Stimulated activated CD4-positive, alpha-beta T cell treated with anti-CD3 and anti-CD28 coated beads, Interleukin-2, amount 100 ng/mL, for 48 hours (primary cell): ENCODE results near the gene ATP6V1G3.
"Not testable (repeated sequence)": the region's sequence is repeated elsewhere in the genome, so short reads cannot be mapped to it uniquely, and the experiment has no call there.

Experiments used
- DNase-seq, 2 donors: peaks; one replicate each; pipeline ENCODE4 v3.0.0-alpha.2; 2020

The ATP6V1G3 gene

DNA sequence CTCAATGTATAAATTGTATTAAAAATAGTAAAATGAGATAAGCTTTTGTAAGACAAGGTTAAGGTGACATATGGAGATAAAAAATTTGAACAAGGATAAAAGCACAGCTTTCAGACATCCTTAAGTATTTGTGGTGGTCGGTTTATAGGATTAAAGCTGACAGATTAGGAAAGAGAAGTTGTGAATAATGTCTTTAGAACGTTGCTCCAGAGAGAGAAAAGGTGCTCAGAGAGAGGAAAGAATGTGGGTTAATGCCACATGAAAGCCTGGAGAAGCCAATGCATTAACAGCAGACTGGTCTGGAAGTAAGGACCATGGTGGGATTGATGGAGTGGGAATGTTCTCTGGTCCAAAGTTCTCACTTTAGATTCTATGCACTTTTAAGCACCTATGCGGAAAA is 44.8 kb downstream of the ATP6V1G3 start:
- DNase-seq = no peak

DNA sequence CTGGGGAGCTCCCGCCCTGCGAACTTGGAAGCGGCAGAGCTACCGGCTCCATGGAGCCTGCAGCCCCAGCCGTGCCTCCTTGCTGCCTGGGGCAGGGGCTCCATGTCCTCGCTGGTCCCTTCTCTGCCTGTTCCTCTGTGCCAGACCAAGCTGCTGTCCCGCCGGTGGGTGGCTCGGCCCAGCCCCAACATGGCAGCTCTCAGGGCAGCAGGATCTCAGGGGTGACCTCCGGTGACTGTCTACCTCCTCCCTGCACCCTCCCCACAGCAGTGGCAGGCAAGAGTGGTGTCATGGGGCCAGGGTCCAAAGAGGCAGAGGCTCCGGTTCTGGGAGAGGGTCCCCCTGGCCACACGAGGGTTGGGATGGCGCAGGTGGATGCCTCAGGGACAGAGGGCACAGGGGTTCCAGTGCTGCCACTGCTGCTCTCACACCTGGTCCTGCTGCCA is 45.8 kb downstream of the ATP6V1G3 start:
- DNase-seq = no peak

DNA sequence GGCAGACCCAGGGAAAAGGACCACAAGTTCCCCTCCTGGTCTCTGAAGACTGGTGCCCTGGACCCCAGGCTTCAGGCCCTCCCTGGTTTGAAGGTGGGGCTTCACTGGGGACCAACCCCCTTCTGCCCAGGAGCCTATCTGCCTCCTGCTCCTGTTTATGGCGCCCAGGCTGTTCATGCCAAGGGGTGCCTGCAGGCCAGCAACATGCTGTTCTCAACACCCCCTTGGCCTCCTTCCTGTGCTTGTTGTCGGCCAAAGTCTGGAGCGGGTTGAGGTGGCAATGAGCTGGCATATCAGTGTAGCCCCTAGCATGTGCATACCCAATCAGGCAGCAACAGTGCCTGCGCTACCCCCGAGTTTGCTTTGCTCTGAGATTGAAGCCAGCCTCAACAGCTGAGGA is 46.3 kb downstream of the ATP6V1G3 start:
- no peak for DNase-seq

DNA sequence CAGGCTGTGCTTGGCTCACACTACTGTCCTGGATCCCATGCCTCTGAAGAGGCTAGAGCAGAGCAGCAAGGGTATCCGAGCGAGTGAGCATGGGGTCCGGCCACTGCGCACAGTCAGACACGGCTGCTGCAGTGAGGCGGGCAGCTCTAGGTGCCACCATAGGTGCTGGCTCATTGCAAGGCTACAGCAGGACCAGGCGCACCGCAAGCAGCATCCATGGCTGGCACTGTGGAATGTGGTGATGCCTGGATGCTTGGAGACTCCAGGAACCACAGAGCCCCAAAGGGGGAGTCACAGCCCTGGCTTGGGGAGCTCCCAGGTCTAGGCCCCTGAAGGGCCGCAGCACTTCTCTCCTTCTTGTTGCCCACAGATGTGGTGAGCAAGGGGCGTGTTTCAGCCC is 47.2 kb downstream of the ATP6V1G3 start:
- DNase-seq = no peak

DNA sequence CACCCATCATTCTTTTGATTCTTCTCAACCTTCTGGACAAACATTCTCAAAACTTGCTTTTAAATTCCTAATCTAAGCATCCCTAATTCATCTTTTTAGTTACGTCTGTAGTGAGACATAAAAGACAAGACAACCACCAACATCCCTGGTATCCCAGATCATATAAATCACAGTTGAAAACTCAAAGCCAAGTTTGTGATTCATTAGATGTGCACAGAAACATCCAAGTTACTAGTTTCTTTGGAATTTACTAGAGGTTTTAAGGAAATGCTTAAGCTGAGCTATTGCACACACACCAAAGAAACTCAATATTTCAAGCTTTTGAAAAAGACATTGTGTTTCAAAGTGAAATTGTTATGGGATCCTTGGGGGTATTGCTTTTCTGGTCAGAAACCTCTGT is 47.6 kb downstream of the ATP6V1G3 start:
- DNase-seq = no peak

DNA sequence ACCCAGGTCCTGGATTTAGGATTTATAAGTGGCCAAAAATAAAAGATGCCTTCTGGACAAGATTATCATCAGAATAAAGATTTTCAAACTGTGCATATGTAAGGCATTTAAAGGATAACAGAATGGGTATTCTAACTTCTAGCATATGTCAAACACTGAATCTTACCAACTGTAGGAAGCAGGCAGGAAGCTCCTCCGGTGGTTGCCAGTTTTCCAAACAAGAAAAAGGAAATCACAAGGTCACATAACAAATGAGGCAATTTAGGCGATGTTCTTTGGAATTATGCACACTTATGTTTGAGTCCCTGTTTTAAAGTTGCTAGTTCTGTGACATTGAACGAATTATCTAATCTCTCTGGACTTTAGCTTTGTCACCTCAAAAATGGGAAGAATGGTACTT is 48.9 kb downstream of the ATP6V1G3 start:
- DNase-seq = no peak

DNA sequence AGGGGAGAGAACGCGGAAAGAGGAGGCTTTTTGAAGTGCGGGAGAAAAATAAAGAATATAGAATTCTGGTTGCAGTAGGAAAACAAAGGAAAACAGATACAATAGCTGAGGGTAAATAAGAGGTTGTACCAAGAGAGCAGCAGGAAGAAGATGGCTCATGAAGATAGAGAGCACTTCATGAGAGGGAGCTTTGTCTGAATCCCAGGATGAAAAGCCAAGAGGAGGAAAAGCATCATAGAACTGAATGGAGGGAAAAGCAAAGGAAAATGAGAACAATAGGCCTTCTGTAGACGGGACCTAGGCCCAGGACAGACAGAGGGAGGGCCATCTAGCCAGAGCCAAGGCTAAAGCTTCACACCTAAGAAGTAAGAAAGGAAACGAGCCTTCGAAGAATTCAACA is 49.5 kb downstream of the ATP6V1G3 start:
- DNase-seq = no peak

DNA sequence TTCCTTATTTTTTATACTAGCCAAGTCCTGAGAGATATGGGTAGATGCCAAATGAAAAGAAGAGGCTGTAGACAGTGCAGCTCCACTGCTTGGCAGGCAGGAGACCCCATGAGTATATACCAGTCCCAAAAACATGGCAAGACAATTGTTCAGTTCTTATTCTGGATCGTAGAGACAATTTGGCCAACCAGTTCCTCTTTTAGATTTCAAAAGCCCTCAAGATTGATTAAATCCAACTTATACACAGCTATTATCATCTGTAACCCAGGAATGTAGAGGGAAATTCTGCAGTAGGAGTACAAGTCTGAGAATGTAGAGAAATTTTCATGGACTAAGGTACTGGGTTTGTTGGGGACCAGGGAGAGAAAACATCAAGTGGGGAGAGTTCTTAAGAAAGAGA is 50.3 kb downstream of the ATP6V1G3 start:
- DNase-seq = no peak

DNA sequence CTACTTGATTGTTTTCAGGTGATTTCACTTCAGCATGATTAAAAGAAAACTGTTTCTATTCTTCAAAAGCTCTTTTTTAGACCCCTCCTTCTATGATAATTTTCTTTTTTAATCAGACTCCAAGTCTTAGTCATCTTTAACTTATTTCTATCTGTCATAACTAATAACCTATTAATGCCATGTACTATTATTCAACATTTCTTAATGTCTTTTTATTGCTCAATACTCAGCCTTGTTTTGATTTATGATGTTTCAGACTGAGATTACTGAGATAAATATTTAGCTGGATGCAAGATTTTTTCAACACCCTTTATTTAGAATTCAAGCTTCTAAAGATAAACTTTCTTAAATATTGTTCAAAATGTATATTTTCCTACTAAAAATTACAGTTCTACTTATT is 53.6 kb downstream of the ATP6V1G3 start:
- no peak for DNase-seq

DNA sequence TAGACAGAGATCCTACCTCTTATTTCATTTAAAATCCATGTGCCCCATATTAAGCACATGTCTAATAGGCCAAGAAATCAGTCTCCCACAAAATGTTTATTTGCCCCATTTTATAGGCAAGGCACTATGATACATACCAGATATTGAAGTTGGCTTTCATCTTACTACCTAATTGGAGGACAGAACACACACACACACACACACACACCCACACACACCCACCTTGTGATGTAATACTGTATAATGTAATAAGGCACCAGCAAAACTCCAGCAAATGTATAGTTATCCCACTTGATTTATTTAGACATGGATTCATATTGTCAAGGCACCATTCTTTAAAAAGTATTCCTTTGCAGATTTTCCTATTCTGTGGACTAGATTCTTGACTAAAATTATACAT is 56.8 kb downstream of the ATP6V1G3 start:
- no peak for DNase-seq

DNA sequence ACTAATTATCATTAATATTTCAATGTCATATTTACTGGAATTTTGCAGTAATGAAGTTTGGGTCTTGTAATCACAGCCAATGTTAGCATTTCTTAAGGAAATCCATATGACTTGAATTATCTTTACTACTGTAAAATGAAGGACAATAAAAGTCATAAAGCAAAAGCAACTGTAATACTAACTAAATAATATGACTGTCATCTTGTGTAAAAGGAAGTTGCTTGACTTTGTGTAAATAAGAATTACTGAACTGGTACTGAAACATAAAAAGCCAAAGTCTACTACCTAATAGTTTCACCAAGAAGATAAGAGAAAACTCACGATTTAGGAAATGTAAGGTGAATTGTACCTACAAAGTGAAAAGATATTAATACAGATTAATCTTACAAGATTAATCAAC is 57.5 kb downstream of the ATP6V1G3 start:
- no peak for DNase-seq

DNA sequence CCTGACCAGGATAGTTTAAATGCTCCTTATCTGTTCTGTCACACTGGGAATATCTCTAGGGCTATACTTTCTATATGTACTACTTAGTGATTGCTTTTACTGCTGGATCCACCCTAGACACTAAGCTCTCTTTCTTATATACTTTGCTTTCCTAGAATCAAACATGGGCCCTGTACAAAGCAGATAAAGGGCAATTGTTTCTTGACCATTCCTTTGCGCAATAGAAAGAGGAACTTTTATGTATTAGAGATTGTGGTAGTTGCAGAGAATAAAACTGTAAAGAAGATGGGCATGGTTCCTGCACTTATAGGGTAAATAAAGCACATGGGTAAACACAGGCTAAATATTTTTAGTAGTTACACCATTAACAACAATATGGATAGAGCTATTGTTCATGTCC is 58.8 kb downstream of the ATP6V1G3 start:
- no peak for DNase-seq

DNA sequence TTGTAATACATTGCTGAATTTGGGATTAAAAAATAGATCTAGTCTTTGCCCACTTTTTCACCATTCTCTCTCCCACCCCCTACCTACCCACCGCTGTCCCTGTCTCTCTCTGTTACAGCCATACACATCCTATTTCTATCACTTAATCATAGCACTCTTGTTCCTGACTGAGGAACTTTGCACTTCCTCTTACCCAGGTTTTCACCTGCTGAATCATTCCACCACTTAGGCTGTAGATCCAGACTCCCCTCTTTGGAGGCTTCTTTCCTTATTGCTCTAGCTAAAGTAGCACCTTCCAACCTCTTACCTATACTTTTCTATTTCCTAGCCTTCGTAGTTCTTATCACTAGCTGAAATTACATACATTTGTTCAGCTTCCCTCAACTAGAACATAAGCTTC is 59.6 kb downstream of the ATP6V1G3 start:
- DNase-seq = no peak

DNA sequence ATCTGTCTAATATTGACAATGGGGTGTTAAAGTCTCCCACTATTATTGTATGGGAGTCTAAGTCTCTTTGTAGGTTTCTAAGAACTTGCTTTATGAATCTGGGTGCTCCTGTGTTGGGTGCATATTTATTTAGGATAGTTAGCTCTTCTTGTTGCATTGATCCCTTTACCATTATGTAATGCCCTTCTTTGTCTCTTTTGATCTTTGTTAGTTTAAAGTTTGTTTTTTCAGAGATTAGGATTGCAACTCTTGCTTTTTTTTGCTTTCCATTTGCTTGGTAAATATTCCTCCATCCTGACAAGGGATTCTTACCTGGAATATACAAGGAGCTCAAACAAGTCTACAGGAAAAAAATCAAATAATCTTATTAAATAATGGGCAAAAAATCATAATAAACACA is 63.1 kb downstream of the ATP6V1G3 start:
- not testable (repeated sequence) for DNase-seq
